A673 (cell line): ENCODE results near the gene RTN4.

Experiments
- EZH2 ChIP-seq: fragments of 200-600 bp; sonication (generic); IDR thresholded peaks from 2 replicates; pipeline ENCODE4 v1.6.1; 2017; ENCODE audit warnings: borderline replicate concordance, low read depth, mild to moderate bottlenecking, mixed read lengths, antibody characterized with exemption, low read length; ENCODE audit not compliant: poor library complexity, severe bottlenecking
- TF ChIP-seq, protein P1 (sequence below): fragments of 300-800, 200-600 bp; sonication (generic); conservative IDR thresholded peaks from 2 replicates; pipeline ENCODE4 v1.5.1; 2017; ENCODE audit warnings: low read depth, mild to moderate bottlenecking, antibody characterized with exemption, low read length, moderate library complexity, mixed read lengths

GRCh38 chr2:54999182-54999581, 51.1 kb downstream of the RTN4 start:
- TF ChIP-seq, protein P1, sequence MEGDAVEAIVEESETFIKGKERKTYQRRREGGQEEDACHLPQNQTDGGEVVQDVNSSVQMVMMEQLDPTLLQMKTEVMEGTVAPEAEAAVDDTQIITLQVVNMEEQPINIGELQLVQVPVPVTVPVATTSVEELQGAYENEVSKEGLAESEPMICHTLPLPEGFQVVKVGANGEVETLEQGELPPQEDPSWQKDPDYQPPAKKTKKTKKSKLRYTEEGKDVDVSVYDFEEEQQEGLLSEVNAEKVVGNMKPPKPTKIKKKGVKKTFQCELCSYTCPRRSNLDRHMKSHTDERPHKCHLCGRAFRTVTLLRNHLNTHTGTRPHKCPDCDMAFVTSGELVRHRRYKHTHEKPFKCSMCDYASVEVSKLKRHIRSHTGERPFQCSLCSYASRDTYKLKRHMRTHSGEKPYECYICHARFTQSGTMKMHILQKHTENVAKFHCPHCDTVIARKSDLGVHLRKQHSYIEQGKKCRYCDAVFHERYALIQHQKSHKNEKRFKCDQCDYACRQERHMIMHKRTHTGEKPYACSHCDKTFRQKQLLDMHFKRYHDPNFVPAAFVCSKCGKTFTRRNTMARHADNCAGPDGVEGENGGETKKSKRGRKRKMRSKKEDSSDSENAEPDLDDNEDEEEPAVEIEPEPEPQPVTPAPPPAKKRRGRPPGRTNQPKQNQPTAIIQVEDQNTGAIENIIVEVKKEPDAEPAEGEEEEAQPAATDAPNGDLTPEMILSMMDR = no peak
- TF ChIP-seq EZH2 = no peak
